K562 (cell line): ENCODE measurements around the gene LRRC41. TPM values are rescaled to one million over a fixed set of nuclear protein-coding genes. Genes with fewer than 3 reads are reported as not detected.

ENCODE experiments used
- ATF1 ChIP-seq, 2 experiments: fragments of 450-650 bp in 1 of 2; IDR thresholded peaks; 2 replicates each; pipeline ENCODE4 v1.6.1; 2016; ENCODE audit warnings: missing compliant biosample characterization in 1 of 2, missing genetic modification characterization in 1 of 2
- CBFA2T3 ChIP-seq: fragments of 450-650 bp; IDR thresholded peaks from 2 replicates; pipeline ENCODE4 v1.6.1; 2017
- CBX3 ChIP-seq, 2 experiments: IDR thresholded peaks; 1 replicate in 1 of 2; 2 replicates in 1 of 2; pipeline ENCODE4 v1.6.1; 2012; ENCODE audit warnings: inconsistent platforms in 2 of 2, low read length in 2 of 2, borderline replicate concordance in 1 of 2, control low read depth in 1 of 2
- CHCHD3 ChIP-seq: fragments of 250-450 bp; sonication (Bioruptor Pico); IDR thresholded peaks from 2 replicates; pipeline ENCODE4 v2.1.2; 2022; ENCODE audit warnings: mild to moderate bottlenecking
- CHD4 ChIP-seq: fragments of 200-600 bp; sonication (generic); IDR thresholded peaks from 3 replicates; pipeline ENCODE4 v1.6.1; 2012; ENCODE audit warnings: low read depth, mild to moderate bottlenecking, mixed read lengths, low read length, inconsistent platforms; ENCODE audit not compliant: insufficient read depth, insufficient replicate concordance, poor library complexity, severe bottlenecking
- ETS1 ChIP-seq: conservative IDR thresholded peaks from 2 replicates; pipeline ENCODE4 v1.6.1; 2011; ENCODE audit warnings: low read depth, mild to moderate bottlenecking, low read length; ENCODE audit not compliant: control insufficient read depth
- HMBOX1 ChIP-seq: sonication (generic); IDR thresholded peaks from 2 replicates; pipeline ENCODE4 v1.6.1; 2016
- KDM2B ChIP-seq: fragments of 250-450 bp; sonication (Bioruptor Pico); IDR thresholded peaks from 2 replicates; pipeline ENCODE4 v1.8.0; 2021; ENCODE audit warnings: mild to moderate bottlenecking, moderate library complexity
- NCOA6 ChIP-seq: fragments of 450-650 bp; IDR thresholded peaks from 2 replicates; pipeline ENCODE4 v1.6.1; 2017; ENCODE audit warnings: mild to moderate bottlenecking
- NR4A1 ChIP-seq, 2 experiments: fragments of 250-450 bp in 1 of 2; fragments of 450-650 bp in 1 of 2; sonication (Bioruptor Pico) in 1 of 2; IDR thresholded peaks; 2 replicates each; pipeline versions ENCODE4 v1.4.0 to v1.6.1; 2016 to 2020; ENCODE audit warnings: mild to moderate bottlenecking in 2 of 2, missing compliant biosample characterization in 1 of 2, missing genetic modification characterization in 1 of 2, moderate library complexity in 1 of 2
- PHF8 ChIP-seq: fragments of 200-600 bp; sonication (generic); IDR thresholded peaks from 2 replicates; pipeline ENCODE4 v1.6.1; 2012; ENCODE audit warnings: mixed run types, mild to moderate bottlenecking, inconsistent platforms, low read length, moderate library complexity, borderline replicate concordance
- PTRF ChIP-seq: fragments of 450-650 bp; IDR thresholded peaks from 2 replicates; pipeline ENCODE4 v1.6.1; 2016; ENCODE audit warnings: mild to moderate bottlenecking, missing genetic modification characterization, missing compliant biosample characterization
- RBM15 ChIP-seq: fragments of 200-400 bp; formaldehyde crosslinking; IDR thresholded peaks from 2 replicates; pipeline ENCODE4 v1.6.1; 2018; ENCODE audit warnings: mild to moderate bottlenecking, low read length, moderate library complexity; ENCODE audit not compliant: insufficient read depth
- SLC30A9 ChIP-seq: fragments of 250-450 bp; sonication (Bioruptor Pico); IDR thresholded peaks from 2 replicates; pipeline ENCODE4 v1.8.0; 2022; ENCODE audit warnings: mild to moderate bottlenecking, moderate library complexity
- SMARCE1 ChIP-seq: fragments of 450-650 bp; IDR thresholded peaks from 2 replicates; pipeline ENCODE4 v1.7.1; 2016; ENCODE audit warnings: mild to moderate bottlenecking
- SP1 ChIP-seq: sonication (generic); formaldehyde crosslinking; IDR thresholded peaks from 2 replicates; pipeline ENCODE4 v1.8.1; 2022; ENCODE audit warnings: mild to moderate bottlenecking, missing genetic modification reagents
- SRF ChIP-seq, 2 experiments: fragments of 250-450, 450-650 bp in 1 of 2; sonication (Bioruptor Pico) in 1 of 2; sonication (generic) in 1 of 2; formaldehyde crosslinking; IDR thresholded peaks; 2 replicates each; pipeline versions ENCODE4 v1.5.0 to v1.5.1; 2020 to 2022; ENCODE audit warnings: mild to moderate bottlenecking in 1 of 2, missing genetic modification reagents in 1 of 2
- STAG1 ChIP-seq: sonication (generic); formaldehyde crosslinking; IDR thresholded peaks from 2 replicates; pipeline ENCODE4 v1.5.0; 2020; ENCODE audit warnings: missing genetic modification reagents, borderline replicate concordance
- TCFL5 ChIP-seq: fragments of 250-450 bp; sonication (Bioruptor Pico); conservative IDR thresholded peaks from 2 replicates; pipeline ENCODE4 v1.6.1; 2021; ENCODE audit warnings: mild to moderate bottlenecking, moderate library complexity, matching md5 sums
- THRAP3 ChIP-seq: fragments of 450-650 bp; IDR thresholded peaks from 2 replicates; pipeline ENCODE4 v1.6.1; 2016; ENCODE audit warnings: mild to moderate bottlenecking, inconsistent platforms, borderline replicate concordance
- U2AF1 ChIP-seq: fragments of 200-400 bp; formaldehyde crosslinking; optimal IDR thresholded peaks from 2 replicates; pipeline ENCODE3; 2017; ENCODE audit warnings: mild to moderate bottlenecking, low read depth, low read length, moderate library complexity
- ZNF140 ChIP-seq: fragments of 250-450 bp; sonication (Bioruptor Pico); IDR thresholded peaks from 2 replicates; pipeline ENCODE4 v1.8.0; 2021; ENCODE audit warnings: moderate library complexity, mild to moderate bottlenecking, inconsistent platforms
- ZNF217 ChIP-seq: sonication (generic); formaldehyde crosslinking; IDR thresholded peaks from 2 replicates; pipeline ENCODE4 v1.8.0; 2022; ENCODE audit warnings: mild to moderate bottlenecking, missing genetic modification reagents
- ZNF384 ChIP-seq: IDR thresholded peaks from 2 replicates; pipeline ENCODE4 v1.6.1; 2012; ENCODE audit warnings: low read depth, low read length, improper control_type of control experiment
- polyA plus RNA-seq, 8 experiments: library from polyadenylated mRNA; depleted of rRNA in 4 of 8; stranded (reverse) in 5 of 8; unstranded in 3 of 8; fragments of >200 nt; fragmentation: Nextera tagmentation in 2 of 8; fragmentation: Illumina TruSeq in 1 of 8; extraction: Ambion mirVana in 2 of 8; extraction: Trizol in 1 of 8; gene quantifications; 2 replicates each; pipeline versions ENCODE4 v1.2.1 to v1.2.3, GENCODE V29; 2011 to 2014; ENCODE audit warnings: inconsistent platforms in 1 of 8, missing spikeins in 1 of 8
- total RNA-seq, 7 experiments: library from RNA; depleted of rRNA in 6 of 7; stranded (reverse); fragments of >200 nt in 6 of 7; fragmentation: Illumina TruSeq in 2 of 7; extraction: Trizol in 2 of 7; gene quantifications; 2 replicates each; pipeline versions ENCODE4 v1.2.1 to v1.2.3, GENCODE V29; 2011 to 2021; ENCODE audit warnings: low replicate concordance in 1 of 7

Gene LRRC41
- total and polyA plus RNA-seq, 9 of the 15 experiments (the other 6 are each of a cell fraction or from before 2014, with no cell fraction given): 10.5 to 64.7 (median 44.2) TPM

GRCh38 chr1:46246548-46247435 lies 56.6 kb downstream of the LRRC41 start (continued):
- peak; percentile 61; the same call in 1 of the 2 replicates for TF ChIP-seq KDM2B (CRISPR knock-in tag)
- TF ChIP-seq PHF8: peak; percentile 81
- TF ChIP-seq ZNF140: no peak
- TF ChIP-seq SLC30A9 (CRISPR knock-in tag): no peak
- TF ChIP-seq ATF1 (CRISPR knock-in tag; IDR thresholded peaks at IDR 0.05): no peak
- peak; percentile 71; the same call in 1 of the 2 replicates for TF ChIP-seq ATF1 (tag; IDR thresholded peaks at IDR 0.05)
- no peak for TF ChIP-seq NR4A1 (CRISPR knock-in tag; IDR thresholded peaks at IDR 0.05)
- TF ChIP-seq NR4A1 (tag; IDR thresholded peaks at IDR 0.05): no peak; the same call in 1 of the 2 replicates
- TF ChIP-seq ZNF384: no peak
- no peak for TF ChIP-seq CBX3 (IDR thresholded peaks at IDR 0.05; ENCODE audit: borderline replicate concordance in 1 of 2, low read length in 2 of 2)
- no peak for TF ChIP-seq CBFA2T3
- TF ChIP-seq SMARCE1: peak; percentile 74; the same call in 1 of the 2 replicates
- TF ChIP-seq PTRF: no peak
- no peak for TF ChIP-seq ZNF217 (CRISPR knock-in tag)
- no peak for TF ChIP-seq NCOA6
- TF ChIP-seq TCFL5 (CRISPR knock-in tag): no peak
- TF ChIP-seq STAG1 (CRISPR knock-in tag): no peak
- TF ChIP-seq ETS1: no peak
- TF ChIP-seq SP1 (CRISPR knock-in tag): peak; percentile 82
- TF ChIP-seq CHD4: no peak
- no peak for TF ChIP-seq RBM15
- no peak for TF ChIP-seq CHCHD3 (CRISPR knock-in tag)
- 0 out of 4 replicates have a peak, but pooled peaks of 1 of the 2 experiments have one; percentile 43 for TF ChIP-seq SRF (CRISPR knock-in tag; IDR thresholded peaks at IDR 0.05)
- no peak for TF ChIP-seq THRAP3
- TF ChIP-seq HMBOX1: peak; percentile 27; the same call in 1 of the 2 replicates
- no peak for TF ChIP-seq U2AF1
